Measurements from ENCODE around the gene NFIC.
"Not testable (repeated sequence)": the region's sequence is repeated elsewhere in the genome, so short reads cannot be mapped to it uniquely, and the experiment has no call there.

NFIC gene

DNA sequence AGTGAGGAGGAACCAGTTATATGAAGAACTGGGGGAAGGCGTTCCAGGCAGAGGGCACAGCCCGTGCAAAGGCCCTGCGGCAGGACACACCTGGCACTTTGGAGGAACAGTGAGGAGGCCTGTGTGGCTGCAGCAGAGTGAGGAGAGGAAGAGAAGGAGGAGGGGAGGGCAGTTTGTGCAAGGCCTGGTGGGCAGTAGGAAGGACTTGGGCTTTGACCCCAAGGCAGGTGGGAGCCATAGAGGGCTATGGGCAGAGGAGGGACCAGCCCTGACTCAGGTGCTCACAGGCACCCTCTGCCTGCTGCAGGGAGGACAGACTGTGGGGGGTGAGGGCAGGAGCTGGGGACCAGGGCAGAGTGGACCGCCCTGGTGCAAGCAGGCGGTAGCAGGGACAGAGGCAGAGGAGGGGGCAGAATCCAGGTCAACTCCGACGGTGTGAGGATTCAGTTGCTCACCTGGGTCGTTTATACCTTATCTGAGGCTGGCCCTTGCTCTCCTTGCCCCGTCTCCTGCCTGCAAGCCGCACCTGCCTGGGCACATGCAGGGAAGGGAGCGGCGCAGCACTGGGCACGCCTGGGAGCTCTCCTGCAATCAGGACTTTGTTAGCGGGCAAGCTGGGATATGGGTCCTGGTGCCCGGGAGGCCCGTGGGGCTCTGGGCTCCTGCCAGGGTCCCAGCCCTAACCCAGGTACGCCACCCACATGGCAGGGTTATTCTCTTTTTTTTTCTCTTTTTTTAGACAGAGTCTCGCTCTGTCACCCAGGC lies 34.8 kb downstream of the NFIC start:
- no peak for DNase-seq

DNA sequence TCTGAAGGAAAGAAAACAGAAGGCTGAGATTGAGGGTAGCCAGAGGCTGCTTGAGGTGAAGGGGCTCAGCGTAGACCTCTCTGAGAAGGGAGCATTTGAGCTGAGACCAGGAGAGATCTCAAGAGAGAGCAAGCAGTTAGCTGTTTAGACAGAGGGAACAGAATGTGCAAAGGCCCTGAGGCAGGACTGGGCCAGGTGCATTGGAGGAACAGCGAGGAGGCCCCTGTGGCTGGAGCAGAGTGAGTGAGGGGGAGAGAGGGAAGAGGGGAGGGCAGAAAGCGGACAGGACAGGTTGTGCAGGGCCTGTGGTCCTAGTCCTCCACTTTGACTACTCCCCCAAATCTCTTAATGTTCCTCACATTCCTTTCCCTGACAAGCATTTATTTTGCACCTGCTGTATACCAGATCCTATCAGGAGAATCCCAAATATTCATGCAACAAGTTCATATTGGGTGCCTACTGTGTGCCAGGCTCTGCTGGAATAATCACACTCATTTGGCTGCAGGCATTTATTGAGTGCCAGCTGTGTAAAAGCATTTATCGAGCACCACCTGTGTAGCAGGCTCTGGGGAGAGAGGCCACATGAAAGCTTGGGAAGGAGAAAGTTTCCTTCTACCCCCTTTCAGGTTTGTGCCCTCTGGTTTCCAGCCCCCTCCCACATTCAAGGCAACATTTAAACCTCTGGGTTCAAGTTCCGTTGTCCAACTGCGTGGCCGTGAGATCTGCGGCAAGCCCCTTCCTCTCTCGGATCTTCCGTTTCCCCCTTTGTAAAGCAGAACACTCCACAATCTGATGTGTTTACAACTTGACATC lies 36.5 kb downstream of the NFIC start:
- DNase-seq: no peak

- DNase-seq: peak; percentile 93
Measured at GRCh38 chr19:3403489-3404323, 37.3 kb downstream of the NFIC start.

DNA sequence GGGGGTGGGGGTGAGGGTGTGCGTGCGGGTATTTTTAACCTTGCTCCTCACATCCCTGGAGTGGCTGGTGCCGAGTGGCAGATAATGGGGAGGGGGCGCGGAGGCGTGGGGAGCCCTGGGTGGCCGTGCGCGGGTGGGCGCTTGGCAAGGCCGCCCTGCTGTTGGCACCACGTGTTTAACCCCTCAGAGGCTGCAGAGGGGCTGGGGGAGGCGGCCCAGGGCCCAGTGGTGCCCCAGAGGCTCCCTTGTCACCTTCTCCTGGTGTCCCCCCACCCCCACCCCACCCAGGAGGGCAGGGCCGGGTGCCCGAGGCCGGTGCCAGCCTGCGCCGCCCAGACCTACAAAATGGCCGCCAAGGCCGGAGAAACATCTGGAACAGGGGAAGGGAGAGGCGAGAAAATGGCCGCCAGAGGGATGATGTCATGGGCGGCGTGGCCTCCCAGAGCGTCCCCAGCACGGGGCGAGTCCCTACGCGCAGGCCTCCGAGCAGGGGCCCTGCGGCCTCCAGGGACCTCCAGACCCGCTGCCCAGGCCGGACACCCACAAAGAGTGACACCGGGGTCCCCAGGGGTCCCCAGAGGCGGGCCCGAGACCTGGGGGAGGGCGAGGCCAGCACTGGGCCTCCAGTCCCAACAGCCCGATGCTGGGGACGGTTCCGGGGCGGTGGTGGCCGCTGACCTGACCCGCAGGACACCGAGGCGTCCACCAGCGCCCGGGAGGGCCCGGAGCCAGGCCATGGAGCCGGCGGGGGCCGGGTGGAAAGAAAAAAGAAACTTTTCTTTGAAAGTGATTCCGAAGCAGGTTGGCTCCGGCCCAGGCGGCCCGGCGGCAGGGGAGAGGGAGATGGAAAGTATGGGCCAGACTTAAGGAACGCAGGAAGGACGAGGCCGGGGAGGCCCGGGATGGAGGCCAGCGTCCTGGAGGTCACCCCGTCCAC lies 38.2 kb downstream of the NFIC start:
- peak; percentile 92 for DNase-seq

DNA sequence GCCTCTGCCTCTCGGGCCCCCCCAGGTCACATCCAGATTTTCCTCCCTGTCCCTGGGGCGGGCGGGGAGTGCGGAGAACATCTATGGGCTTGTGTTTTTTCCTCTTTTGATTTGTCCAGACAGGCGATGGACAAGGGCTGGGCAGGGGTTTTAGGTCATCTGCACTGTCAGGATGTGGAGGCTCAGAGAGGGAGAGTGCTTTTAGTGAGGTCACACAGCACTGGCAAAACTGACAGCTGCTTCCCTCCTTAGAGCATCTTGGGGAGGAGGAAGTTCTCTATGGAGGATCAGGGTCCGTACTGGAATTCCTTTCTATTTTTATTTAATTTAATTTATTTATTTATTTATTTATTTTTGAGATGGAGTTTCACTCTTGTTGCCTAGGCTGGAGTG lies 38.9 kb downstream of the NFIC start:
- no peak for DNase-seq

GRCh38 chr19:3406571-3407111 lies 40.3 kb downstream of the NFIC start:
- DNase-seq: no peak

GRCh38 chr19:3407556-3408516 lies 41.5 kb downstream of the NFIC start:
- DNase-seq: peak; percentile 91

GRCh38 chr19:3408996-3409345 lies 42.6 kb downstream of the NFIC start:
- no peak for DNase-seq

DNA sequence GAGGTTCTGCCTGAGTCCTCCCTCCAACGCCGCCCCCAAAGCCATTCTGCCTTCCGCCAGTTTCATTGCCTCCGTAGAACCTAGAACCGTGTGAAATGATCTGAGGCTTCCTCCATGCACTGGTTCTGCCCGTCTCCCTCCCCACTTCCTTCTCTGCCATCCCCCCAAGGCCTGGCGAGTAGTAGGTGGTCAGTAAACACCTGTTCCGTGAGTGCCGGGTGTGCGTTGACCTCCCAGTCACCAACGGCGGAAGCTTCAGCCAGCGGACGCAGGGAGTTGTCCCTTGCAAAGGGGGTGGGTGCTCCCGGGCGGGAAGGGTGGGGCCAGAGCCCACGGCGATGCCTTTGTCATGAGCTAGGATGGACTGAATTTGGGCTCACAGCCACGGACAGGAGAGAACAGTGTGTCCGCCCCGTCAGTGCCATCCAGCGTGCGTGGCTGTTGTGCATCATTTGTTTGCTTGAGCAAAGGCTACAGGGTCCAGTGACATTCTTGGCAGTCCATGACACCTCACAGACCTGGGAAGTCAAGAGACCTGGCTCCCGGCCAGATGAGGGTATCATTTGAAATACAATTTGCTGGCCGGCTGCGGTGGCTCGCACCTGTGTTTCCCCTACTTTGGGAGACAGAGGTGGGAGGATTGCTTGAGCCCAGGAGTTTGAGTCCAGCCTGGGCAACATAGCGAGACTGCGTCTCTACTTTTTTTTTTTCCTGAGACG lies 43.1 kb downstream of the NFIC start:
- DNase-seq: peak; percentile 42

DNA sequence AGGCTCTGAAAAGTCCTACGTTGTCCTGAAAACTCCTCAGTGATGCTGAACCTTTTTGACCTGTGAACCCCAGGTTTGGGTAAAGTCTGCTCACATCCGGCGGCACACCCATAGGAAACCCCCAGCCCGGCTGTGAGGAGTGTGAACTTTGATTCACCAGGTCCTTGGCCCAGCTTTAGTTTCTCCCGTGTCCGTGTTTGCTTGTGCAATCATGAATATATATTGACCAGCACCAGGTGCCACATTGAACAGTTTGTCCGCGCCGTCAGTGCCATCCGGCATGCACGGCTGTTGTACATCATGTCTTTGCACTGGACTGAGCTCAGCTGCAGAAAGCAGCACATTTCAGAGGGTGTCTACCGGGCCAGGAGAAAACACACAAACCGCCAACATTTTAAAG lies 45.3 kb downstream of the NFIC start:
- DNase-seq: no peak

- DNase-seq: no peak
Measured at GRCh38 chr19:3412066-3412465, 45.7 kb downstream of the NFIC start.

DNA sequence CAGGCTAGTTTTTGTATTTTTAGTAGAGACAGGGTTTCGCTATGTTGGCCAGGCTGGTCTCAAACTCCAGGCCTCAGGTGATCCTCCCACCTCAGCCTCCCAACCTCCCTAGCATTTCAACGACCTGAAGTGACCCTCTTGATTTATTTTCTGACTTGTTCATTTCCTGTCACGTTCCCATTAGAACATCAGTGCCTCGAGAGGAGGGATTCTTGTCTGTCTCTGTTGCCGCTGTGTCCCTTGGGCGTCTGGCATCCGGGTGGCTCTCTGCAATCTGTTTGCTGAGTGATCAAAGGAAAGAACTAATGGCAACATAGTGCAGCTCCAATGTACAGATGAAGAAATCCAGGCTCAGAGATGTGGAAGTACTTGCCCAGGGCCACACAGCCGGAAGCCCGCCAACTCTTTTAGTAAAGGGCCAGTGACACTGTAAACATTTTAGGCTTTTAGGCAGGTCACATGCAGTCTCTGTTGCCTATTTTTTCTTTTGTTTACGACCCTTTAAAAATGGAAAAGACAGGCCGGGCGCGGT lies 47.5 kb downstream of the NFIC start:
- no peak for DNase-seq

GRCh38 chr19:3415695-3416094 lies 49.3 kb downstream of the NFIC start:
- DNase-seq: no peak

GRCh38 chr19:3420244-3420755 lies 53.9 kb downstream of the NFIC start:
- no peak for DNase-seq

GRCh38 chr19:3420909-3421619 lies 54.7 kb downstream of the NFIC start:
- no peak for DNase-seq

GRCh38 chr19:3421656-3422055 lies 55.3 kb downstream of the NFIC start:
- not testable (repeated sequence) for DNase-seq

DNA sequence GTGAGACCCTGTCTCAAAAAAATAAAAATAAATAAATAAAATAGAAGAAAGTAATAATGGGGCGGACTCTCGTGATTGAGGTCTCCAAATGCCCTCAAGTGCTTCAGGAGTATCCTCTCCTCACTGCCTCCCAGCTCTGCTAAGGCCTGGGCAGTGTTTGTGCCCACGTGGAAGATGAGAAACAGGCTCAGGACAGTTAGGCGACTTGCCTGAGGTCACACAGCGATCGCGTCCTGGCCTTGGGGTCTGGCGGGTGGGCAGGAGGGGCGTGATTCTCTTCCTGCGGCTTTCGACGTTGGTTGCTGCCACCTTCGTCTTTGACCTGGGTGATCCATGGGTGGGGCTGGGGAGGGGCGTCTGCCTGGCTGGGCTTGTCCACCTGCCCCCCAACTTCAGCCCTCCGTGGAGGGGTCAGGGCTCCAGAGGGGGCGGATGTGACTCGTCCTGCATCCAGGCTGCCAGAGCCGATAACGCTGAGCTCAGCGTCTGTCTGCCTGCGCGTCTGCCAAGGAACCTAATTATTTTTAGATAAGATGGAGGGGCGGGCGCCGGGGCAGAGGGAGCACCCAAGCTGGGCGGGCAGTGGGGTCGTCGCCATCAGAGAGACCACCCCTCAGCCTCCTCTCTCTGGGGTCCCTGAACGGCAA lies 56.9 kb downstream of the NFIC start:
- DNase-seq: no peak

DNA sequence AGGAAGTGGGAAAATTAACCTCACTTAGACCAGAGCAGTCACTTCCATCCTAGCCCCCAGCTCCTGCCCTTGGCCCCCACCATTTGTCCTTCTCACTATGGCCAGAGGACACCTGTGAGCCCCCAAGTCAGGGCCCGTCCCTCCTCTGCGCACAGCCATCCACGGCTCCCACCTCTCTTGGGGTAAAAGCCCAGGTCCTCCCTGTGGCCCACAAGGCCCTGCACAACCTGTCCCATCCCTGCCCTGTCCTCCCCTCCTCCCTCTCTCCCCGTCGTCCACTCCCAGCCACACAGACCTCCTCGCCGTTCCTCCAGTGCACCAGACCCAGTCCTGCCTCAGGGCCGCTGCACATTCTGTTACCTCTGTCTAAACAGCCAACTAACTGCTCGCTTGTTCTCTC lies 60.0 kb downstream of the NFIC start:
- no peak for DNase-seq

DNA sequence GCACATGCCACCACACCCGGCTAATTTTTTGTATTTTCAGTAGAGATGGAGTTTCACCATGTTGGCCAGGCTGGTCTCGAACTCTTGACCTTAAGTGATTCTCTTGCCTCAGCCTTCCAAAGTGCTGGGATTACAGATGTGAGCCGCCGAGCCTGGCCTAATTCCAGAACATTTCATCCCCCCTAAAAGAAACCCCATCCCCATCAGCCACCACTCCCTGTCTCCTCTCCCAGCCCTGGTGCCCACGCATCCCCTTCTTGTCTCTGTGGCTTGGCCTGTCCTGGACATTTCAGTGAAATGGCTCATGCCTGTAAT lies 63.9 kb downstream of the NFIC start:
- not testable (repeated sequence) for DNase-seq

Data from femur (tissue), 1 donor.